ENCODE measurements around the gene KCTD2. TPM values are rescaled to one million over a fixed set of nuclear protein-coding genes. Genes with fewer than 3 reads are reported as not detected.
"Not testable (repeated sequence)": the region's sequence is repeated elsewhere in the genome, so short reads cannot be mapped to it uniquely, and the experiment has no call there.

Gene KCTD2
- 10 to 100 TPM; 14.1 to 14.7 TPM for total RNA-seq

- Mint-ChIP-seq H3K4me1 (peaks cover 30% of the 10 kb centered on the region), H3K27ac (peak within 1 kb of the TSS; percentile 89)
These were observed at the start of gene KCTD2, which contains the start of gene ATP5PD for GRCh38 chr17:75046407-75047289. TSS of gene KCTD2 (plus strand) at chr17:75047225. CDS start at chr17:75047251, 26 bp downstream. TSS of gene ATP5PD (minus strand) at chr17:75046969. CDS start at chr17:75042650, 4,319 bp downstream.

GRCh38 chr17:74998783-74999182 lies 48.2 kb upstream of the KCTD2 start:
- H3K27ac Mint-ChIP-seq = no peak overlapping the region
- H3K4me1 Mint-ChIP-seq = peaks cover 16% of the 10 kb centered on the region
- no peaks in the 10 kb centered on the region for H3K9me3 Mint-ChIP-seq
- no peak for DNase-seq
- no peaks in the 10 kb centered on the region for H3K36me3 Mint-ChIP-seq
- H3K27me3 Mint-ChIP-seq = no peaks in the 10 kb centered on the region
- no peak overlapping the region for H3K4me3 Mint-ChIP-seq

More at GRCh38 chr17:75046407-75047289, at the start of gene KCTD2, which contains the start of gene ATP5PD:
- peak; percentile 97 for DNase-seq
- Mint-ChIP-seq H3K4me3 (peak within 1 kb of the TSS; percentile 98), H3K27me3 (no peaks in the 10 kb centered on the region), H3K36me3 (peaks cover 6% of the 10 kb centered on the region), H3K9me3 (no peaks in the 10 kb centered on the region)

GRCh38 chr17:74999523-74999922 lies 47.5 kb upstream of the KCTD2 start:
- Mint-ChIP-seq H3K27ac (no peak overlapping the region), H3K4me3 (no peak overlapping the region), H3K36me3 (no peaks in the 10 kb centered on the region), H3K9me3 (no peaks in the 10 kb centered on the region), H3K4me1 (peaks cover 16% of the 10 kb centered on the region), H3K27me3 (no peaks in the 10 kb centered on the region)
- DNase-seq = no peak

- no peak for DNase-seq
- H3K36me3 Mint-ChIP-seq = no peaks in the 10 kb centered on the region
- peak overlapping the region; percentile 36 for H3K27ac Mint-ChIP-seq
- H3K4me1 Mint-ChIP-seq = peaks cover 16% of the 10 kb centered on the region
- no peaks in the 10 kb centered on the region for H3K9me3 Mint-ChIP-seq
- H3K4me3 Mint-ChIP-seq = no peak overlapping the region
- H3K27me3 Mint-ChIP-seq = no peaks in the 10 kb centered on the region
These were observed 44.8 kb upstream of the KCTD2 start for GRCh38 chr17:75001915-75002843.

GRCh38 chr17:75003070-75003956 lies 43.7 kb upstream of the KCTD2 start:
- H3K9me3 Mint-ChIP-seq = no peaks in the 10 kb centered on the region
- DNase-seq = no peak
- H3K36me3 Mint-ChIP-seq = no peaks in the 10 kb centered on the region
- no peak overlapping the region for H3K4me3 Mint-ChIP-seq
- no peak overlapping the region for H3K27ac Mint-ChIP-seq
- peaks cover 13% of the 10 kb centered on the region for H3K4me1 Mint-ChIP-seq
- H3K27me3 Mint-ChIP-seq = no peaks in the 10 kb centered on the region

- DNase-seq = no peak
- no peak overlapping the region for H3K27ac Mint-ChIP-seq
- H3K4me1 Mint-ChIP-seq = peaks cover 9% of the 10 kb centered on the region
- H3K27me3 Mint-ChIP-seq = no peaks in the 10 kb centered on the region
- no peaks in the 10 kb centered on the region for H3K36me3 Mint-ChIP-seq
- no peaks in the 10 kb centered on the region for H3K9me3 Mint-ChIP-seq
- H3K4me3 Mint-ChIP-seq = no peak overlapping the region
These were observed 43.1 kb upstream of the KCTD2 start for GRCh38 chr17:75003957-75004355.

- no peak for DNase-seq
- no peaks in the 10 kb centered on the region for H3K36me3 Mint-ChIP-seq
- peaks cover 9% of the 10 kb centered on the region for H3K4me1 Mint-ChIP-seq
- H3K9me3 Mint-ChIP-seq = no peaks in the 10 kb centered on the region
- no peak overlapping the region for H3K27ac Mint-ChIP-seq
- H3K27me3 Mint-ChIP-seq = no peaks in the 10 kb centered on the region
- H3K4me3 Mint-ChIP-seq = no peak overlapping the region
These were observed 42.7 kb upstream of the KCTD2 start for GRCh38 chr17:75004371-75004770.

GRCh38 chr17:75005291-75005690 lies 41.7 kb upstream of the KCTD2 start:
- Mint-ChIP-seq H3K9me3 (no peaks in the 10 kb centered on the region), H3K27me3 (no peaks in the 10 kb centered on the region), H3K4me3 (no peak overlapping the region), H3K4me1 (peaks cover 9% of the 10 kb centered on the region), H3K36me3 (no peaks in the 10 kb centered on the region), H3K27ac (no peak overlapping the region)
- DNase-seq = no peak

GRCh38 chr17:75006084-75006483 lies 40.9 kb upstream of the KCTD2 start:
- H3K27ac Mint-ChIP-seq, H3K9me3 Mint-ChIP-seq, DNase-seq, H3K4me3 Mint-ChIP-seq, H3K27me3 Mint-ChIP-seq, H3K36me3 Mint-ChIP-seq: not testable (repeated sequence)
- peaks cover 13% of the 10 kb centered on the region for H3K4me1 Mint-ChIP-seq

- H3K9me3 Mint-ChIP-seq = no peaks in the 10 kb centered on the region
- peaks cover 19% of the 10 kb centered on the region for H3K4me1 Mint-ChIP-seq
- no peaks in the 10 kb centered on the region for H3K36me3 Mint-ChIP-seq
- H3K27me3 Mint-ChIP-seq = no peaks in the 10 kb centered on the region
- no peak overlapping the region for H3K27ac Mint-ChIP-seq
- no peak for DNase-seq
- H3K4me3 Mint-ChIP-seq = no peak overlapping the region
These were observed 40.4 kb upstream of the KCTD2 start for GRCh38 chr17:75006653-75007052.

GRCh38 chr17:75008373-75008772 lies 38.7 kb upstream of the KCTD2 start:
- no peaks in the 10 kb centered on the region for H3K27me3 Mint-ChIP-seq
- H3K36me3 Mint-ChIP-seq = no peaks in the 10 kb centered on the region
- no peak for DNase-seq
- H3K4me1 Mint-ChIP-seq = peaks cover 17% of the 10 kb centered on the region
- no peak overlapping the region for H3K4me3 Mint-ChIP-seq
- no peak overlapping the region for H3K27ac Mint-ChIP-seq
- no peaks in the 10 kb centered on the region for H3K9me3 Mint-ChIP-seq

GRCh38 chr17:75009139-75009724 lies 37.8 kb upstream of the KCTD2 start:
- H3K9me3 Mint-ChIP-seq = no peaks in the 10 kb centered on the region
- peaks cover 3% of the 10 kb centered on the region for H3K36me3 Mint-ChIP-seq
- H3K27ac Mint-ChIP-seq = no peak overlapping the region
- H3K27me3 Mint-ChIP-seq = no peaks in the 10 kb centered on the region
- no peak for DNase-seq
- H3K4me3 Mint-ChIP-seq = no peak overlapping the region
- H3K4me1 Mint-ChIP-seq = peaks cover 23% of the 10 kb centered on the region

GRCh38 chr17:75010683-75011400 lies 36.2 kb upstream of the KCTD2 start:
- H3K36me3 Mint-ChIP-seq = peaks cover 5% of the 10 kb centered on the region
- peaks cover 29% of the 10 kb centered on the region for H3K4me1 Mint-ChIP-seq
- peak; percentile 41 for DNase-seq
- peak overlapping the region; percentile 44 for H3K27ac Mint-ChIP-seq
- H3K27me3 Mint-ChIP-seq = no peaks in the 10 kb centered on the region
- no peaks in the 10 kb centered on the region for H3K9me3 Mint-ChIP-seq
- peak overlapping the region; percentile 2 for H3K4me3 Mint-ChIP-seq
